ENCODE data around the gene DUSP9.

Gene DUSP9

DNA sequence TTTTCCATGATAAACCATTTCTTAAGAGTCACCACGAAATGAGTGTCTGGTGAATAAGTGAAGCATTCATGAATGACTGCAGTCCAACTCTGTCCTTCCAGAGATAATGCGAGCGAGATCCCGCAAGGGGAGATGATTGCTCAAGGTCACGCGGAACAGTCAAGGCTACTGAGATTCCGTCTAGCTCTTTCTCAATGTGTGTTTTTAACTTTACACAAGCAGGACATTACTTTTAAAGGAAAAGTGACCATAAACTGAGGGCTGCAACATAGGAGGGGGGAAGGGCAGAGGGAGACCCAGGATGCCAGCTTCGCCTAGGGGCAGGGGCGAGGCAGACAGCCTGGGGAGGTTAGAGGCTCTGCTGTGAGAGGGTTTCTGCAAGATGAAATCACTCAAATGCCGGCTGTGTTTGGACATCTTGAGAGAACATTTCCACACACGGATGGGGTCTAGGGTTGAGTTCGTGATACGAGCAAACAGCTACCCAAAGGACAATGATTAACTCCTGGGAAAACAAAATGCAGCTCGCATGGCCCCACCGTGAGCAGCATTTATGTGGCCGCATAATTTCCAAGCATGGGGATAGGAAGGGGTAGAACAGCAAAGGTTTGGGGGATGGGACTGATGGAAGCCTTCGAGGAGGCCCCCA is 24.2 kb upstream of the DUSP9 start:
- DNase-seq: no peak

DNA sequence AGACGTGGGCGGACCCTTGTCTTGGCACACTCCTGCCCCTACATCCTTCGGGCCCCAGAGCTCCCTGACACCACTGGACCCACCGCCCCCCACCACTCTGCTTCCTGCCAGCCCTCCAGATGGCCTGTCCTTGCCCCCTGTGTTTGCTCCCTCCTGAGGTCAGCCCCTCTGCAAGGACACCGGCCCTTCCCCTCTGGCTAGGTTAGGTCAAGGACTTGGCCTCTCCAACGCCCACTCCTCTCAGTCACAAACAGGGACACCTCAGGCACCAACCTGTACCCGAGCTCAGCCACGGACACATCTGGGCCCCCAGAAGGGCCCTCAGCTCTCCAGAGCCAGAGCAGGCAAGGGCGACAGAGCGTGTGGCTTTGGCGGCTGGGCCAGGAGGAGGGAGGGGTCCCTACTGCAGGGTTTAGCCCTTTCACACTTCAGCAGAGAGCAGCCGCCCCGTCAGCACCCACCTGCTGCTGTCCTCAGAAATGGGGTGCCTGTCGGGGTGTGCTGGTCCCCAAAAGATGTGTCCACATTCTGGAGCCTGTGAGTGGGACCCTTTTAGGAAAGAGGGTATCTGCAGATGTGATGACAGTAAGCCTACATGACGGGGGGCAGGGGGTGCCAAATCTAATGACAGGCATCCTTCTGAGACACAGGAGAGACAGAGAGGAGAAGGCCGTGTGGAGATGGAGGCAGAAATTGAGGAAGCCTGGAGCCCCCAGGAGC is 23.5 kb upstream of the DUSP9 start:
- no peak for DNase-seq

DNA sequence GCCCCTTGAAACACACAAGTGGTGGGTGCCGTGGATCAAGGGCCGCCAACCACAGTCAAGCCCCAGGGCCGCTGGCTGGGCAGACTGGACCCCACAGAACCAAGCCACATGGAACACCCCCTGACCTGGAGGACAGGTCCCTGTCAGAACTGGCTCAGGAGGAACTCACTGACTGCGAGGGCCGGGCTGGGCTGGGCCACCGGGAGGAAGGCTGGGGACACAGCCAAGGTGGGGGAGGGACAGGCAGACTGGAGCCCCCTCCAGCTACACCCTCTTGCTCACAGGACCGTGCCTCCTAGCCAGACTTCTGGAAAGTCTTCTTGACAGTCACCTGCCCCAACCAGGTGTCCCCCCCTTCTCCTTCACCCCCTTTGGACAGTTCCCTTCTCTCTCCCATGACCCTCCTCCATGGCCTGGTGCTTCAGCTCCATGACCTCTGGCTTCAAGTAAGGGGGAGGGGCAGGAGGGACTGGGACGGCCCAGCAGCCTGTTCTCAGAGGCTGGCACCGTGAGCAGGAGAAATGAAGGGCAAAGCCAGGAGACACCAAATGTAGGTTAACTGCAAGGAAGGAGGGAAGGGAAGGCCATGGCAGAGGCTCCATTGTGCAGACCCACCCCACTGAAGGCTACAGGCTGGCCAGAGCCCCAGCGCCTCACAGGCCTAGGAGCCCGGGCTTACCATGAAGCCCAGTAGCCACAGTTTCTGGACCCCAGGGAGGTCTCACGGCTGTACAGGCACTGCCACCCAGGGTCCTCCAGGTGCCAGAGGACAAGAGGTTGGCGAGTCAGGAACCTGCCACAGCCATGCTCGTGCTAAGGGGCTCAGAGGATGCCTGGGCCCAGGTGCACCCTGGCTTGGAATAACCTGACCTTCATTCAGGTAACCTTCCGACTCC is 22.6 kb upstream of the DUSP9 start:
- DNase-seq: no peak

DNA sequence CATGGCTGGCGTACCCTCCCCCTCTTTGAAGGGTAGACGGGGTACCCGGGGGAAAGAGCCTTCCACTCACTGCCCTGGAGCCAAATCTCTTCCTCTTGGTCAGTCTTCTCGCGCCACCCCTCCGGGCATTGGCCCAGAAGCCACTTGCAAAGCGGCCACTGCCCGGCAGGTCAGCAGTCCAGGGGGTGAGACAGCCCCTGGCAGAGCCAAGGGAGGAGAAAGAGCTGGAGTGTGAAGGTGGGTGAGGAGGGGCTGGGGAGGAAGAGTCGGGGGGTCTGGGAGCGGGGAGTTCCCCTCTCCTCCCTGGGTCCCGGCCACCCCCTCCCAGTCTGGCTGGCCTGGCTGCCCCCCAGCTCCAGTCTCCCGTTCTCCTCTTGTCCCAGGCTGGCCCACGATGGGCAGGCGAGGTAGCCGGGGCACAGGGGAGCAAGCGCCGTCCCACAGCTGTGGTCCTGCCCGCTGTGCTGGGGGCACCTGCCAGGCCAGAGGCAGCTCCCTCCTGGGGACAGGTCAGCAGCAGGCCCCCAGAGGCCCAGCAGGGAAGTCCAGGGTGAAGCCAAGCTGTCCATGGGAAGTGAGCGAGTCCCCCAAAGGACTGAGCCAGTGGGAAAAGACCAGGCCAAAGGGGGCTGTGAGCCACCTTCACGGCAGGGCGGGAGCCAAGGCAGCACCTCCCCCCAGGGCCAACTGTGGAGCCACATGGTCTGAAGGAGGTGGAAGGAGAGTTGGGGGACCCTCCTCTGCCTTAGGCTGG is 21.6 kb upstream of the DUSP9 start:
- no peak for DNase-seq

DNA sequence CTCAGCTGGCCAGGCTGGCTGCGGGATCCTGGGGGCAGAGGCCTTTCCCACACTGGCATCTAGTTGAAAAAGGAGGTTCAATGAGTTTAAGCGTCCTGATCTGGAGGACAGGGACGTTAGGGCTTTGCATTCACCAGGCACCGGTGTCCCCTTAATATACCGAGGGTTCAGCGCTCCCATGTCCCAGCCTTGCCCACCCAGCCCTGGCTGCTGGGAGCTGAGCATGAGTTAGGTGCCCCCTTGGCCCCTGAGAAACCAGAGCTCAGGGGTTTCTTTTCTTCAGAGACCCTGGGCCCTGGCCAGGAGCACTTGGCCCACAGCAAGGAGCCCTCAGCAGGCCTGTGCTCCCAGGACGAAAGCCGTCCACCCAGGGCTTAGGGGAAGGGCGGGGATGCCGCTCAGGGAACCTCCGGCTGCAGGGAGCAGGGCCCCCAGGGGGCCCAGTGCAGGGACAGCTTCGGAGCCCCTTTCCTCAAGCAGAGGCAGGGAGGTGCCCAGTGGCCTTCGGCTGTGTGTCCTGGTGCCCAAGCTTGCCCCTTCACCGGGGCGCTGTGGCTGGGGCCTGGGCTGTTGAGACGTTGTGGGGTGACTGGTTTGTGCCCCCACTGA is 20.9 kb upstream of the DUSP9 start:
- no peak for DNase-seq

DNA sequence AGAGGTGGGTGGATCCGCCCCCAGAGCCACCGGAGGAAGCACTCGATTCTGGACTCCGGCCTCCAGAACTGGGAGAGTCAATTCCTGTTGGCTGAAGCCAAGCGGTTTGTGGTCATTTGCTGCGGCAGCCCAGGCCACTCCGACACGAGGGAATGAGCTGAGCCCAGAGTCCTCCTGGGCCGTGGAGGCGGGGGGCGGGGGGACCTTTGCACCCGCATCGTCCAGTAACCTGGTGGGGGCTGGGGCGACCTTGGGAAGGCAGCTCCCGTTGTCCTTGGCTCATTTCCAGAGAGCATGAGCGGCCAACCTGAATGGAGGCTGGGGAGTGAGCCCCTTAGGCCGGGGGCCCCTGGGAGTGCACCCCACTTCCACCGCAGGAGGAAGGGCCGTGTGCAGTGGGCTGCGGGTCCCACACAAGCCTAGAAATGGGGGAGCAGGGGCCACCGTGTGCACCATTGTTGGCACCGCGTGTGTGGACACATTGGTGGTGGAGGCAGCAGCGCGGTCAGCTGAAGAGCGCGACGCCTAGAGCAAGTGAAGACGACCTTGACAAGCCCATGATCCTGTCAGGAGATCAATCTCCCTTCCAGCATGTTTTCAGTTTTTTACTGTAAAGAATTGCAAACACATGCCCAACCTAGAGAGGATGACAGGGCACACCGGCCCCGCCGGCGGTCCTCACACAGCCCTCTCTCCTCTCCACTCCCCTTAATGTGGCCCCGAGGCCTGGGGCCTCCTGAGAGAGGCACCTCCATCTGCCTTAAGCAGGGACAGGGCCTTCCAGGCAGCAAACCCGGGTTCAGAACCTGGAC is 19.9 kb upstream of the DUSP9 start:
- DNase-seq: no peak

DNA sequence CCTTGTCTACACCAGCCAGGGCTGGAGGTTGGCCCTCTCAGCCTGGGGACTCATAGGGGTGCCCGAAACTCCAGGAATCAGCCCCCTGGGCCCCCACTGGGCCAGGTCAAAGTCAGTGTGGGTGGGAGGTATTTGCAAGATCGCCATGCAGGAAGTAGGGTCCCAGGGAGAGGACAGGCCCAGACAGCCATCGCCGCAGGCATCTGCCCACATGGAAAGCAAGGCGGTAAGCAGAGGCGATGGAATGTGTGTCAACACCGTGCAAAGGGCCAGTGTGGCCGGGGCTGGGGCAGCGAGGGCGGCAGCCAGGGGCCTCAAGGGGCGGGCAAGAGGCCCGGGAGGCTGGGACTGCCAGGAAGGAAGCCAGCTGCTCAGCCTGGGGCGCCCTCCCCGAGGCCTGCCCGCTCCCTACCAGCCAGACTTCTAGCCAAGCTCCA is 19.3 kb upstream of the DUSP9 start:
- no peak for DNase-seq

DNA sequence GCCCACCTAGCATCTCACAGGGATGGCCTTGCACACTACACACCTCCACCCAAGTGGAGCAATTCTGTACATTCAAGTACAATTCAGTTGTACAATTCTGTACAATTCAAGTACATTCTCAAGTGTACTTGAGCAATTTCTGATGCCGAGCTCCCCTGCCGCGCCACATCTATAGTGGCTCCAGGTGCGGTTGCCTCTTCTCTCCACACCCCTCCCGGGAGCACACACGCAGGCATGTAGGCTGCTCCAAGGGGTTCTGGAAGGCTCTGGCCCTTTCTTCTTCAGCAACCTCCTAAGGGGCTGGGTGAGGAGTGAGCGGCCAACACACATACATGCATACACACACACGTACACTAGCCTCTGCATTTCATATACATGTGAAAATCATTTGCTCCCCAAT is 18.9 kb upstream of the DUSP9 start:
- DNase-seq: no peak

DNA sequence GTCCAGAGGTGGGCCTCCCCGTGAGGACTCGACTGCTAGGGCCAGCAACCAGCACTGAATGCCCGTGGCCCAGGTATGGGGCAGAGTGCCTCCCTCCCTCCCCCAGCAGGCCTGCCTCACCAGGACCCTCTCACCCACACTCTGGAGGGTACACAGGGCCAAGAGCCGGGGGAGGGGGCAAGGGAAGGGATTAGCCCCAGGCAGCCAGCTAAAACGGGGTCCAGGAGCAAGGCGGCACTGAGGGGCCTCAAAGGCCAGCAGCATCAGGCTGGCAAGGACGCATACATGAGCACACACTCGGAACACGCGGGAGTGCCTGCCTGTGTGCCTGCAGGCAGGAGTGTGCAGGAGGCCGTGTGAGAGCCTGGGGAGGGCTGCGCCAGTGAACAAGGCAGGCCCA is 18.3 kb upstream of the DUSP9 start:
- no peak for DNase-seq

DNA sequence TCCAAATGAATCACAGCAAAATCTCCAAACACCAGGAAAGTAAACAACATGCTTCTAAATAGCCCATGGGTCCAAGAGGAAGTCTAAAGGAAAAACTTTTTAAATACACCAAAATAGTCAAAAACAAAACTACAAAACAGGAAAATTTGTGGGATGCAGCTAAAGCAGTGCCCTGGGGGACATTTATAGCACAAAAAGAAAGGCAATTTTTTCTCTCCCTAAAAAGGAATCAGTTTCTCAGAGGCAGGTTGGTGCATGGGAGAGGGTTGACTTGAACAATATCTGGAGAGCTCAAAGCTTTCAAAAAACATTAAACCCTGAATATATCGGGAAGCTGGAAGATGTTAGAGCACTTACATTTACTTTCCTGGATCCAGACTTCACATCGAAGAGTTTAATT is 15.7 kb upstream of the DUSP9 start:
- no peak for DNase-seq

DNA sequence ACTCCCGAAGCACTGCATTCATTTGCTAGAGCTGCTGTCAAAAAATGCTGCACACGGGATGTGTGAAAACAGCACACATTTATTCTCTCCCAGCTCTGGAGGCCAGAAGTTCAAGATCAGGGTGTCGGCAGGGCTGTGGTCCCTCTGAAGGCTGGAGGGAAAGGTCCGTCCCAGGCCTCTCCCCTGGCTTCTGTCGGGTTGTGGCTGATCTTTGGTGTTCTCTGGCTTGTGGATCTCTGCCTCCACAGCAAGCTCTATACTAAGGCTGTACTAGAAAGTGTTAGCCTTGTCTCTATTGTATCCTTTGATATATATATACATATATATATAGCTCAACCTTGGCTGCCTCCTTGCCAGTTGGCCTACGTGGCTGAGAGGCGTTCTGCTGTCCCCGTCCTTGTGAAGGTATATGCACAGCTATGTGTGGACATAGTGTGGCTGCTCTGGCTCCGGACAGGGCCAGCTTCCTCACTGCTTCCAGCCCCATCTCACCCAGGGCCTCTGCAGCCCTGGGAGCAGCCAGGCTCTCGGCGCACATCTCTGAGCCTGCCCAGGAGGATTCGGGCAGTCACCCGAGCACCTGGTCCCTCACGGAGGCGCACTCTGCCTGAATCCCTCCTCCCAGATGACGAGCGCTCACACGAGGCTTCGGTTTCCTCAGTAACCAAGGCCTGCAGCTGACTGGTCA is 15.0 kb upstream of the DUSP9 start:
- DNase-seq: no peak

DNA sequence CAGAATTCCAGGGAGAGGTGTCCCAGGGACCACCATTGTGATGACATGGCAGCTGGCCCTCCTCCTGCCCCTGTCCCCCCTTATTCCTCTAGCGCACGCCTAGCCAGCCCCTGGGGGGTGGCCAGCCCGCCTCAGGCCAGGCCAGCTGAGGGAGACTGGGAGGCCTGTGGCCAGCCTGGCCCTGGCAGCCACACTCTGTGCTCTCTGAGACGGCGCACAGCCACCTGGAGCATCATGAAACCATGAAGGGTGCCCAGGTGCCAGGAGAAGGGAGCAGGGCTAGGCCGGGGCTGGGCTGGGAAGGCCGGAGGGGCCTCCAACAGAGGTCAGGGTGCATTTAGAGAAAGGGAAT is 14.4 kb upstream of the DUSP9 start:
- DNase-seq: no peak

DNA sequence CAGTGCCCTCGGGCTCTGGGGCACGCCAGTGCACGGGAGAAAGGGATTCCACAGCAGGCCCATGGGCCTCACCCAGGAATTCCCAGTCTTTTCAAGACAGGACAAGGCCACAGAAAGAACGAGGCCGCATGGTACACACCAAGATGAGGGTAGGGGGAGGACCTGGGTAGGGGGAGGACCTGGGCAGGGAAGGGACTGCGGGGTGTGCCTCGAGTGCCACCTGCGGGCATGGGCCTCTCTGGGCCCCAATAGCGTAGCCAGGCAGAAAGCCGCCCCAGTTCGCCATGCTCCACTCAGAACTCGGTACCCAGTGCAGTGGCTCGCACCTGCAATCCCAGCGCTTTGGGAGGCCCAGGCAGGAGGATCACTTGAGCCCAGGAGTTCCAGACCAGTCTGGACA is 14.0 kb upstream of the DUSP9 start:
- DNase-seq: no peak

DNA sequence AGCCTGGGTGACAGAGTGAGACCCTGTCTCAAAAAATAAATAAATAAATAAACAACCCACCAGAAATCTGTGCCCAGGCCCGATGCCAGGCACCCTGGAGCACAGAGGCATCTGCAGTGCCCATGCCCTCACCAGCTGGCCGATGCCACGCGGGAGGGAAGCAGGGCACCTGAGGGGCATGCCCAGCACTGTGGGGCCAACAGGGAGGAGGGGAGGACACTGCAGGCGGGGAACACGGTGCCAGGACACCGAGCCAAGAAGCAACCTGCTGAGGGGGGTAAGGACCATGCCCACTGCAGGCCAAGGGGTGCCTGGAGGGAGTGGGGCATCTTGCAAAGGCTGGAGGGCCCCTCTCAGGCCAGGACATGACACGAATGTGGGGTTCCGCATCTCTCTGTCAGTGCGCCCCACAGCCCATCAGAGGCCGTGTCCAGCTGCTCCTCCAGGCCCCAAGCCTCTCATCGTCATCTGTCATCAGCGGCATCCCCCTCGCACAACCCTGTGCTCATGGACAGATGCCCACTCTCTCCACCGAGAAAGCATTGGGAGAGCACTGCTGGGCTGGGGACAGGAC is 13.3 kb upstream of the DUSP9 start:
- no peak for DNase-seq

DNA sequence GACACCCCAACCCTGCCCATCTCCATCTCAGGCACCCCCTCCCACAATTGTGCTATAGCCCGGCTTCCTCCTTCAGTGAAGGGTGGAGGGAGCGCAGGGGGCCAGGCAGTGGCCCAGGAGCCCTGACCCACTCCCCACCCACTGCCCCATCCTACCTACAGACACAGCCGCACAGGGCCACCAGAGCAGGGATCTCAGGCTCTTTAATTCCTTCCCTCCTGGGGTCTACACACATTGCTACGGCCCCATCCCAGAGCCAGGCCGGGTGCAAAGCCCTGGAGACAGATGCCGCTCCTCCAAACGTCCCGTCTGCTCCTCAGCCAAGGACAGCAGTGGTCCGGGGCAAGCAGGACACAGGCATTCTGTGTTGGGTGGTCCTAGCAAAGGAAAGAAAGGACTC is 12.8 kb upstream of the DUSP9 start:
- DNase-seq: no peak

DNA sequence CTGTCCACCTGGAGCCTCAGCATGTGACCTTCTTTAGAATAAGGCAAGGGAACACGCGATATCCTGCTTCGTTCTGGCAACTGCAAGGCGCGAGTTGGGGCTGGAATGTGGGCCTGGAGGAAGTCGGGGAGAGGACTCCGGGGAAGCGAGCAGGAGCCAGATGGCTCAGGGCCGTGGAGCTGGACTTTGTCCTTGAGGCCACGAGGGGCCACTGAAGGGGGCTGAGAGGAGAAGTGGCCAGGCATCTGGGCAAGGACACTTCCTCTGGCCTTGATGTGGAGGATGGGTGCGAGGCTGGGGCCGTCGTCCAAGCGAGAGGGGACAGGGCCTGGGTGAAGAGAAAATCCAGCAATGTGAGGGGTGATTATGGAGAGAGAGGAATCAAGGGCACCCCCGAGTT is 12.2 kb upstream of the DUSP9 start:
- no peak for DNase-seq

DNA sequence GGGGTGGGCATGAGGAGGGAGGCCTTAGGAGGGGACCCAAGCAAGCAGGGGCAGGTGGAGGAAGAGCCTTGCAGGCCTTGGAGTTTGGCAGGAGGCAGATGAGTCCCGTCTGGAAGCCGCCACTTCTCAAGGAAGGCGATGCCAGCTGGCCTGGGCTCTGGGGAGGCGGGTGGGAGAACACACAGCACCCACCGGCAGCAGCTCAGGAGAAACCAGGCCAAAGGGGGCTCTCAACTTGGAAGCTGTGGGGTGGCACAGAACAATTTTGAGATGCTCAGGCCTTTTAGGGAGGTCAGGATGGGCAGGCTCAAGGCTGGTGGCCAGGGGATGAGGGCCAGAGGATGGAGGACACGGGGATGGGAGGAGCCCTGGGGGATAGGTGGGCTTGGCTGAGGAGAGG is 11.6 kb upstream of the DUSP9 start:
- DNase-seq: no peak

DNA sequence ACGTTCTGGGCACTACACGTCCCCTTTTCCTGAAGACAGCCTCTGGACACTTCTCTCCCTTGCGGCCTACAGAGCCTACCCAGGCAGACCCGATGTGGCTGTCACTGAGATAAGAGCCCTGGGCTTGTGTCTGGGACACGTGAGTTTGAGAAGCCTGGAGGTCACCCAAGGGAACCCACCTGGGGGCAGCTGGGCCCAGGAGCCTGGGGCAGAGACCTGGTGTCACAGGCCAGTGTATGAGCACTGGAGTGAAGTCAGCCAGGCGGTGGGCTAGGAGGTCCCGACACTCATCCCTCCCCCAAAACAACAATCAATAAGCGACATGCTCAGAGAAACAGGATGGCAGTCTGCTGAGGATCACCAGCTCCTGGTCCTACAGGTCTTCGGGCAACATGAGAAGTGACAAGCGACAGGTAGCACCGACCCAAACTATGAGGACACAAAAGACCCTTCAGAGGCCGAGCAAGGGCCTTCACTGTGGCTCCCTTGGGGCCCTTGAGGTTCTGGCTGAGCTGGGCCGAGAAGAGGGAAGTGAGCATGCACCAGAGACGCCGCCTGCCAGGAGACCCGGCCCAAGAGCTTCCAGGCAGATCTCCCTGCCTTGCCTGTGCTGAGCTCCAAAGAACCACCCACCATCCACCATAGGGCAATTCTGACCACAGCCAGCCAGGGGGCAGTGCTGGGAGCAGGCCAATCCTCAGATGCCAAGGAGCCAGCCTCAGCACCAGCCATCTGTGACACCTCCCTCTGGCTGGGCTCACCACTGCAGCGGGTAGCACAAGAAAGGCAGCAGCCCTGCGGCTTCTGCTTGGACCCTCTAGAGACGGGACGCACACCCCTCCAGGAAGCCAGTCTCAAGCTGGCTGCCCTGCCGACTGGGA is 11.0 kb upstream of the DUSP9 start:
- peak; percentile 41 for DNase-seq

DNA sequence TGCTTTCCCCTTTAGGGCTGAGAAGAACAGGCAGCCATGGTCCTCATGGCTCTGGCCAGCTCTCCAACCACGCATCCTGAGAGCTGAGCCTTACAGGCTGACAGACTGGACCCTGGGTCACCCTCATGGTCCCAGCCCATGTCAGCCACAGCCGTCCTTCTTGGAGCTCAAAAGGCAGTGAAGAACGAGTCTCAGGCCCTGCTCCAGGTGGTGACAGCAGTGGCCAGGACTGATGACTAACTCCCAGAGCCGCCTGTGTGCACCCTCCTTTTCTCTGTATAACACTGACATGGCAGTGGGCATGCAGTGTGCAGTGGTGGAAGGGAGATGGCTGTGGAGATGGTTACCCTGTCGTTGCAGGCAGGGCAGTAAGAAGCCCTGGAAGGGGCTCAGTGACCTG is 10.3 kb upstream of the DUSP9 start:
- DNase-seq: no peak

Data from activated CD4-positive, alpha-beta T cell treated with anti-CD3 and anti-CD28 coated beads, Interleukin-2, amount 50 U/mL, for 16 hours (primary cell).